IMR-90 (cell line): ENCODE data around the gene EMD. TPM values are rescaled to one million over a fixed set of nuclear protein-coding genes. Genes with fewer than 3 reads are reported as not detected.
A peak's percentile ranks its signal among the peaks of the same experiment; 100 is the strongest.

Experiments used
- ATAC-seq: fragments of 200-7000 bp; cut with Tn5 transposase; 2 replicates; pipeline ENCODE4 v1.9.1; 2020; ENCODE audit warnings: low read depth, mild to moderate bottlenecking, moderate library complexity
- BruUV-seq: library from RNA; stranded (reverse); fragments of 400-500 nt; replicated peaks from 2 replicates; lab custom pipeline; 2021; lab: Mats Ljungman, UMichigan
- CTCF ChIA-PET: fragments of 300-600 bp; formaldehyde crosslinking; extraction: SDS; loops from one replicate; lab custom pipeline; 2021; ENCODE audit warnings: antibody characterized with exemption; lab: Yijun Ruan, JAX
- POLR2A ChIA-PET: fragments of 300-600 bp; sonication (Branson Sonifier 250); formaldehyde crosslinking; loops from one replicate; lab custom pipeline; 2022; ENCODE audit warnings: antibody characterized with exemption; ENCODE audit not compliant: unreplicated experiment; lab: Charles Lee
- DNase-seq: peaks from one replicate; pipeline ENCODE4 v3.0.0; 2013
- H2AFZ ChIP-seq: replicated peaks from 2 replicates; pipeline ENCODE3; 2013; ENCODE audit warnings: low read length, mild to moderate bottlenecking; ENCODE audit not compliant: poor library complexity
- H2AK5ac ChIP-seq: 2 replicates; pipeline ENCODE4 v1.6.1; 2013; ENCODE audit warnings: low read depth, low read length, inconsistent platforms
- H2AK9ac ChIP-seq: replicated peaks from 2 replicates; pipeline ENCODE3; 2013; ENCODE audit warnings: mild to moderate bottlenecking, low read depth, low read length, moderate library complexity; ENCODE audit not compliant: poor library complexity
- H2BK120ac ChIP-seq: 2 replicates; pipeline ENCODE4 v1.6.1; 2013; ENCODE audit warnings: low read depth, low read length, inconsistent platforms
- H2BK15ac ChIP-seq: 3 replicates; pipeline ENCODE4 v1.6.1; 2013; ENCODE audit warnings: low read depth, low read length, inconsistent platforms
- H2BK20ac ChIP-seq: 2 replicates; pipeline ENCODE4 v1.6.1; 2013; ENCODE audit warnings: low read depth, mild to moderate bottlenecking, inconsistent platforms, low read length, moderate library complexity
- H2BK5ac ChIP-seq: 2 replicates; pipeline ENCODE4 v1.6.1; 2013; ENCODE audit warnings: mild to moderate bottlenecking, low read depth, low read length, inconsistent platforms; ENCODE audit not compliant: poor library complexity, severe bottlenecking
- H3K14ac ChIP-seq: replicated peaks from 2 replicates; pipeline ENCODE4 v1.6.1; 2013; ENCODE audit warnings: low read depth, low read length, inconsistent platforms
- H3K18ac ChIP-seq: 2 replicates; pipeline ENCODE4 v1.6.1; 2013; ENCODE audit warnings: low read depth, low read length, control low read depth
- H3K23ac ChIP-seq: 2 replicates; pipeline ENCODE4 v1.6.1; 2013; ENCODE audit warnings: low read depth, low read length, inconsistent platforms
- H3K27ac ChIP-seq: 2 replicates; pipeline ENCODE4 v1.5.1; 2013; ENCODE audit warnings: mild to moderate bottlenecking, control low read depth, low read length; ENCODE audit not compliant: insufficient read depth
- H3K27me3 ChIP-seq: 2 replicates; pipeline ENCODE4 v1.6.1; 2013; ENCODE audit warnings: low read length; ENCODE audit not compliant: control insufficient read depth, insufficient read depth
- H3K36me3 ChIP-seq: 2 replicates; pipeline ENCODE4 v1.6.1; 2013; ENCODE audit warnings: low read length, mixed read lengths; ENCODE audit not compliant: control insufficient read depth, insufficient read depth
- H3K4ac ChIP-seq: 2 replicates; pipeline ENCODE4 v1.6.1; 2013; ENCODE audit warnings: low read depth, low read length, inconsistent platforms
- H3K4me1 ChIP-seq: 2 replicates; pipeline ENCODE4 v1.6.1; 2013; ENCODE audit warnings: low read length, mixed read lengths; ENCODE audit not compliant: control insufficient read depth, insufficient read depth
- H3K4me2 ChIP-seq: 2 replicates; pipeline ENCODE4 v1.6.1; 2013; ENCODE audit warnings: low read depth, mild to moderate bottlenecking, control low read depth, low read length, moderate library complexity
- H3K4me3 ChIP-seq: 2 replicates; pipeline ENCODE4 v1.5.1; 2013; ENCODE audit warnings: low read depth, mild to moderate bottlenecking, control low read depth, low read length, moderate library complexity; ENCODE audit not compliant: insufficient read depth
- H3K56ac ChIP-seq: 2 replicates; pipeline ENCODE4 v1.6.1; 2013; ENCODE audit warnings: low read length, inconsistent platforms; ENCODE audit not compliant: insufficient read depth; ENCODE audit errors: extremely low read depth
- H3K79me1 ChIP-seq, 2 experiments: 2 replicates each; pipeline ENCODE4 v1.6.1; 2013; ENCODE audit warnings: low read length in 2 of 2, inconsistent platforms in 1 of 2, low read depth in 1 of 2
- H3K9ac ChIP-seq: 2 replicates; pipeline ENCODE4 v1.6.1; 2013; ENCODE audit warnings: low read depth, low read length, control low read depth
- H3K9me1 ChIP-seq: 2 replicates; pipeline ENCODE4 v1.6.1; 2013; ENCODE audit warnings: low read length, inconsistent platforms; ENCODE audit not compliant: insufficient read depth
- H3K9me3 ChIP-seq: 2 replicates; pipeline ENCODE4 v1.6.1; 2013; ENCODE audit warnings: low read length; ENCODE audit not compliant: control insufficient read depth, insufficient read depth
- H4K20me1 ChIP-seq: 2 replicates; pipeline ENCODE4 v1.6.1; 2013; ENCODE audit warnings: low read length, inconsistent platforms; ENCODE audit not compliant: insufficient read depth
- H4K5ac ChIP-seq: 2 replicates; pipeline ENCODE4 v1.6.1; 2013; ENCODE audit warnings: mild to moderate bottlenecking, low read depth, low read length, control low read depth
- H4K8ac ChIP-seq, 2 experiments: 2 replicates each; pipeline ENCODE4 v1.6.1; 2013; ENCODE audit warnings: low read depth in 2 of 2, low read length in 2 of 2, control low read depth in 1 of 2, inconsistent platforms in 1 of 2
- H4K91ac ChIP-seq: 2 replicates; pipeline ENCODE4 v1.6.1; 2013; ENCODE audit warnings: low read depth, low read length, inconsistent platforms; ENCODE audit not compliant: insufficient read depth
- BHLHE40 ChIP-seq: fragments of 150-350 bp; IDR thresholded peaks from 2 replicates; pipeline ENCODE4 v1.6.1; 2016; ENCODE audit warnings: mild to moderate bottlenecking, low read depth, low read length
- CEBPB ChIP-seq: IDR thresholded peaks from 2 replicates; pipeline ENCODE4 v1.6.1; 2012; ENCODE audit warnings: low read depth, low read length, improper control_type of control experiment
- CHD1 ChIP-seq: IDR thresholded peaks from 2 replicates; pipeline ENCODE4 v1.6.1; 2012; ENCODE audit warnings: low read depth, low read length, improper control_type of control experiment
- FOS ChIP-seq: fragments of 150-350 bp; IDR thresholded peaks from 2 replicates; pipeline ENCODE4 v1.6.1; 2016; ENCODE audit warnings: low read depth, low read length
- MAFK ChIP-seq: IDR thresholded peaks from 2 replicates; pipeline ENCODE4 v1.6.1; 2012; ENCODE audit warnings: low read depth, low read length, improper control_type of control experiment
- MAZ ChIP-seq: IDR thresholded peaks from 2 replicates; pipeline ENCODE4 v1.6.1; 2012; ENCODE audit warnings: low read depth, mild to moderate bottlenecking, low read length, improper control_type of control experiment, moderate library complexity, borderline replicate concordance
- MXI1 ChIP-seq: IDR thresholded peaks from 2 replicates; pipeline ENCODE4 v1.6.1; 2012; ENCODE audit warnings: low read depth, mild to moderate bottlenecking, low read length, moderate library complexity, borderline replicate concordance
- NFE2L2 ChIP-seq: fragments of 150-350 bp; IDR thresholded peaks from 2 replicates; pipeline ENCODE4 v1.6.1; 2016; ENCODE audit warnings: low read depth, mild to moderate bottlenecking, low read length
- POLR2A ChIP-seq: IDR thresholded peaks from 2 replicates; pipeline ENCODE4 v1.6.1; 2012; ENCODE audit warnings: mild to moderate bottlenecking, low read depth, low read length
- RAD21 ChIP-seq: IDR thresholded peaks from 2 replicates; pipeline ENCODE4 v1.6.1; 2012; ENCODE audit warnings: low read length, improper control_type of control experiment
- RCOR1 ChIP-seq: IDR thresholded peaks from 2 replicates; pipeline ENCODE4 v1.6.1; 2012; ENCODE audit warnings: mild to moderate bottlenecking, low read length, improper control_type of control experiment; ENCODE audit not compliant: insufficient replicate concordance
- RFX5 ChIP-seq: IDR thresholded peaks from 2 replicates; pipeline ENCODE4 v1.8.0; 2012; ENCODE audit warnings: low read depth, mild to moderate bottlenecking, low read length, moderate library complexity
- SMC3 ChIP-seq: fragments of 150-350 bp; IDR thresholded peaks from 2 replicates; pipeline ENCODE4 v1.6.1; 2016; ENCODE audit warnings: low read depth, mild to moderate bottlenecking, antibody characterized with exemption, low read length, moderate library complexity
- WGBS, 2 experiments: methylation state at CpG; one replicate each; pipeline versions ENCODE4 v1.1.5 to v1.1.7; 2013; ENCODE audit warnings: missing lambda C conversion rate in 2 of 2; ENCODE audit not compliant: insufficient read length in 1 of 2; ENCODE audit errors: extremely low coverage in 2 of 2; 5-methylcytosine and 5-hydroxymethylcytosine counted together
- dilution Hi-C: fragments of 300-500 bp; cut with HindIII; formaldehyde crosslinking; loops from one replicate; pipeline ENCODE4 v1.14.3; 2018; ENCODE audit warnings: low sequenced_read_pairs; ENCODE audit not compliant: unreplicated experiment
- in situ Hi-C: fragments of 300-500 bp; cut with MboI; formaldehyde crosslinking; loops from 3 replicates; pipeline ENCODE4 v1.14.3; 2019; ENCODE audit warnings: low sequenced_read_pairs, inconsistent platforms, mixed read lengths
- intact Hi-C: fragments of 100-400 bp; cut with micrococcal nuclease; formaldehyde crosslinking; loops from 2 replicates; pipeline ENCODE4 v1.10.0; 2022
- polyA plus RNA-seq, 3 experiments: library from polyadenylated mRNA; depleted of rRNA; stranded (reverse); fragments of >200 nt; gene quantifications; 2 replicates each; pipeline ENCODE4 v1.2.3, GENCODE V29; 2012; ENCODE audit warnings: low replicate concordance in 1 of 3
- total RNA-seq: library from RNA; depleted of rRNA; stranded (reverse); fragments of >200 nt; gene quantifications from 2 replicates; pipeline ENCODE4 v1.2.3, GENCODE V29; 2012
- TF ChIP-seq, protein P1 (sequence below): fragments of 150-350 bp; IDR thresholded peaks from 2 replicates; pipeline ENCODE4 v1.6.1; 2016; ENCODE audit warnings: low read depth, mild to moderate bottlenecking, low read length, moderate library complexity, borderline replicate concordance
- TF ChIP-seq, protein P2 (sequence below): fragments of 150-350 bp; IDR thresholded peaks from 2 replicates; pipeline ENCODE4 v1.6.1; 2017; ENCODE audit warnings: mild to moderate bottlenecking, antibody characterized with exemption, low read length, low read depth
- TF ChIP-seq, protein P3 (sequence below): conservative IDR thresholded peaks from 2 replicates; pipeline ENCODE4 v1.5.1; 2012; ENCODE audit warnings: mild to moderate bottlenecking, low read depth, low read length, improper control_type of control experiment

The EMD gene
- total and polyA plus RNA-seq, 2 of the 4 experiments (the other 2 are of a cell fraction), result 9.9 to 80.6 TPM

GRCh38 chrX:154358829-154359228, 20.3 kb upstream of the EMD start:
- H3K4ac ChIP-seq, result no peak overlapping the region
- no peak overlapping the region for H2BK5ac ChIP-seq
- peak overlapping the region; percentile 28 for H2AFZ ChIP-seq
- no peak overlapping the region for H4K91ac ChIP-seq
- ATAC-seq (no peak), DNase-seq (no peak)
- H4K20me1 ChIP-seq, result peaks cover 99% of the 10 kb centered on the region
- peaks cover 7 to 31% of the 10 kb centered on the region in 2 experiments; a peak in 2 of 4 replicates for H3K79me1 ChIP-seq
- H3K4me3 ChIP-seq, result no peak overlapping the region
- no peak overlapping the region for H2AK5ac ChIP-seq
- no peak overlapping the region for H3K14ac ChIP-seq
- peaks cover 90% of the 10 kb centered on the region for H3K36me3 ChIP-seq
- no peaks in the 10 kb centered on the region for H3K4me1 ChIP-seq
- no peak for TF ChIP-seq NFE2L2
- TF ChIP-seq RFX5, result no peak
- TF ChIP-seq, protein P1, sequence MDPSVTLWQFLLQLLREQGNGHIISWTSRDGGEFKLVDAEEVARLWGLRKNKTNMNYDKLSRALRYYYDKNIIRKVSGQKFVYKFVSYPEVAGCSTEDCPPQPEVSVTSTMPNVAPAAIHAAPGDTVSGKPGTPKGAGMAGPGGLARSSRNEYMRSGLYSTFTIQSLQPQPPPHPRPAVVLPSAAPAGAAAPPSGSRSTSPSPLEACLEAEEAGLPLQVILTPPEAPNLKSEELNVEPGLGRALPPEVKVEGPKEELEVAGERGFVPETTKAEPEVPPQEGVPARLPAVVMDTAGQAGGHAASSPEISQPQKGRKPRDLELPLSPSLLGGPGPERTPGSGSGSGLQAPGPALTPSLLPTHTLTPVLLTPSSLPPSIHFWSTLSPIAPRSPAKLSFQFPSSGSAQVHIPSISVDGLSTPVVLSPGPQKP, result no peak
- TF ChIP-seq MAFK, result no peak
- no peak for TF ChIP-seq FOS
- no peak for TF ChIP-seq MXI1
- no peak for TF ChIP-seq BHLHE40
- TF ChIP-seq, protein P2, sequence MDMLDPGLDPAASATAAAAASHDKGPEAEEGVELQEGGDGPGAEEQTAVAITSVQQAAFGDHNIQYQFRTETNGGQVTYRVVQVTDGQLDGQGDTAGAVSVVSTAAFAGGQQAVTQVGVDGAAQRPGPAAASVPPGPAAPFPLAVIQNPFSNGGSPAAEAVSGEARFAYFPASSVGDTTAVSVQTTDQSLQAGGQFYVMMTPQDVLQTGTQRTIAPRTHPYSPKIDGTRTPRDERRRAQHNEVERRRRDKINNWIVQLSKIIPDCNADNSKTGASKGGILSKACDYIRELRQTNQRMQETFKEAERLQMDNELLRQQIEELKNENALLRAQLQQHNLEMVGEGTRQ, result no peak
- no peak for TF ChIP-seq SMC3
- TF ChIP-seq MAZ, result no peak
- TF ChIP-seq RCOR1, result no peak
- no peak for TF ChIP-seq CEBPB
- TF ChIP-seq POLR2A, result no peak
- TF ChIP-seq RAD21, result no peak
- no peak for TF ChIP-seq CHD1
- TF ChIP-seq, protein P3, sequence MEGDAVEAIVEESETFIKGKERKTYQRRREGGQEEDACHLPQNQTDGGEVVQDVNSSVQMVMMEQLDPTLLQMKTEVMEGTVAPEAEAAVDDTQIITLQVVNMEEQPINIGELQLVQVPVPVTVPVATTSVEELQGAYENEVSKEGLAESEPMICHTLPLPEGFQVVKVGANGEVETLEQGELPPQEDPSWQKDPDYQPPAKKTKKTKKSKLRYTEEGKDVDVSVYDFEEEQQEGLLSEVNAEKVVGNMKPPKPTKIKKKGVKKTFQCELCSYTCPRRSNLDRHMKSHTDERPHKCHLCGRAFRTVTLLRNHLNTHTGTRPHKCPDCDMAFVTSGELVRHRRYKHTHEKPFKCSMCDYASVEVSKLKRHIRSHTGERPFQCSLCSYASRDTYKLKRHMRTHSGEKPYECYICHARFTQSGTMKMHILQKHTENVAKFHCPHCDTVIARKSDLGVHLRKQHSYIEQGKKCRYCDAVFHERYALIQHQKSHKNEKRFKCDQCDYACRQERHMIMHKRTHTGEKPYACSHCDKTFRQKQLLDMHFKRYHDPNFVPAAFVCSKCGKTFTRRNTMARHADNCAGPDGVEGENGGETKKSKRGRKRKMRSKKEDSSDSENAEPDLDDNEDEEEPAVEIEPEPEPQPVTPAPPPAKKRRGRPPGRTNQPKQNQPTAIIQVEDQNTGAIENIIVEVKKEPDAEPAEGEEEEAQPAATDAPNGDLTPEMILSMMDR, result no peak
- H3K9me3 ChIP-seq, result no peaks in the 10 kb centered on the region
- H3K27ac ChIP-seq, result 0 out of 2 replicates have a peak overlapping the region, but pooled peaks have one; percentile 14
- no peak overlapping the region for H3K9ac ChIP-seq
- peak overlapping the region; percentile 48 for H2AK9ac ChIP-seq
- no peak overlapping the region for H4K8ac ChIP-seq
- in situ Hi-C loops (no loop called here), dilution Hi-C loops (no loop called here), intact Hi-C loops (no loop called here)
- no peak overlapping the region for H3K18ac ChIP-seq
- H2BK15ac ChIP-seq, result no peak overlapping the region
- H3K27me3 ChIP-seq, result no peaks in the 10 kb centered on the region
- H2BK20ac ChIP-seq, result no peak overlapping the region
- CTCF ChIA-PET, result no interaction called here
- no peak overlapping the region for H4K5ac ChIP-seq
- BruUV-seq, result no TSS peak
- H3K56ac ChIP-seq, result no peak overlapping the region
- WGBS, 2 experiments, result 70% methylated on average over 3 of the region's 6 CpGs; no CpG with 5 or more reads in 1 of the 2 experiments
- no peak overlapping the region for H3K4me2 ChIP-seq
- H3K23ac ChIP-seq, result no peak overlapping the region
- no peaks in the 10 kb centered on the region; the same call in 1 of the 2 replicates for H3K9me1 ChIP-seq
- POLR2A ChIA-PET, result no interaction called here
- no peak overlapping the region for H2BK120ac ChIP-seq
